Astrocyte (in vitro differentiated cells and primary cell): Measurements from ENCODE around the gene LYPD6B.

ENCODE experiments used
- EZH2 ChIP-seq: IDR thresholded peaks from 2 replicates; pipeline ENCODE4 v1.6.1; 2012; ENCODE audit warnings: mild to moderate bottlenecking, low read length, inconsistent platforms; ENCODE audit not compliant: insufficient read depth
- TF ChIP-seq, protein P1 (sequence below): IDR thresholded peaks from 2 replicates; pipeline ENCODE4 v1.5.1; 2011; ENCODE audit warnings: low read depth, mild to moderate bottlenecking, inconsistent platforms, low read length, moderate library complexity; ENCODE audit not compliant: insufficient read depth

DNA sequence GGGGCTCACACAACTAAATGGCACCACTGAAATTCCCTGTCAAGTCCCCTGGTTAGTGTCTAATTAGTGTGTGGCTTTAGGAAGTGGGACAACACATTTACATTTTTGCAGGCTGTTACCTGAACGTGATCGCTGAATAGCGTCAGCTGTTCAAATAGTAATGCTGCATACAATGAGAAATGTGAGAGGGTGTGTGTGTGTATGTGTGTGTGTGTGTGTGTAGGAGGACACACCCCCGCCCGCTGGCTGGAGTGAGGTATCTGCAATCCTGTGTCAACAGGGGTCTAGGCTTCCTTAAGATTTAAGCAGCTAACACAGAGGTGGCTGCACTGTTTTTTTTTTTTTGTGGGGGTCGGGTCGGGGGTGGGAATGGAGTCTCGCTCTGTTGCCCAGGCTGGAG is 4.8 kb upstream of the LYPD6B start:
- TF ChIP-seq, protein P1, sequence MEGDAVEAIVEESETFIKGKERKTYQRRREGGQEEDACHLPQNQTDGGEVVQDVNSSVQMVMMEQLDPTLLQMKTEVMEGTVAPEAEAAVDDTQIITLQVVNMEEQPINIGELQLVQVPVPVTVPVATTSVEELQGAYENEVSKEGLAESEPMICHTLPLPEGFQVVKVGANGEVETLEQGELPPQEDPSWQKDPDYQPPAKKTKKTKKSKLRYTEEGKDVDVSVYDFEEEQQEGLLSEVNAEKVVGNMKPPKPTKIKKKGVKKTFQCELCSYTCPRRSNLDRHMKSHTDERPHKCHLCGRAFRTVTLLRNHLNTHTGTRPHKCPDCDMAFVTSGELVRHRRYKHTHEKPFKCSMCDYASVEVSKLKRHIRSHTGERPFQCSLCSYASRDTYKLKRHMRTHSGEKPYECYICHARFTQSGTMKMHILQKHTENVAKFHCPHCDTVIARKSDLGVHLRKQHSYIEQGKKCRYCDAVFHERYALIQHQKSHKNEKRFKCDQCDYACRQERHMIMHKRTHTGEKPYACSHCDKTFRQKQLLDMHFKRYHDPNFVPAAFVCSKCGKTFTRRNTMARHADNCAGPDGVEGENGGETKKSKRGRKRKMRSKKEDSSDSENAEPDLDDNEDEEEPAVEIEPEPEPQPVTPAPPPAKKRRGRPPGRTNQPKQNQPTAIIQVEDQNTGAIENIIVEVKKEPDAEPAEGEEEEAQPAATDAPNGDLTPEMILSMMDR: no peak
- TF ChIP-seq EZH2: no peak
